MM.1S (cell line): Measurements from ENCODE around the gene ACSF3.
"Not testable (repeated sequence)": the region's sequence is repeated elsewhere in the genome, so short reads cannot be mapped to it uniquely, and the experiment has no call there.

ENCODE experiments used
- CTCF ChIP-seq: fragments of 300-600 bp; sonication (generic); IDR thresholded peaks from 2 replicates; pipeline ENCODE4 v1.5.1; 2016; ENCODE audit warnings: antibody characterized with exemption, low read length, mixed read lengths
- EZH2 ChIP-seq: fragments of 300-600 bp; sonication (generic); optimal IDR thresholded peaks from 2 replicates; pipeline ENCODE3; 2017; ENCODE audit warnings: low read depth, mild to moderate bottlenecking, antibody characterized with exemption, low read length, mixed read lengths
- EZH2phosphoT487 ChIP-seq: fragments of 300-600 bp; sonication (generic); IDR thresholded peaks from 2 replicates; pipeline ENCODE4 v1.6.1; 2018; ENCODE audit warnings: antibody characterized with exemption, low read length

GRCh38 chr16:89186593-89187031 lies 93.0 kb downstream of the ACSF3 start:
- TF ChIP-seq CTCF, EZH2, EZH2phosphoT487: not testable (repeated sequence)
